GM13976 (cell line): ENCODE results near the gene ANKRD66.

ENCODE experiments used
- DNase-seq: peaks from one replicate; pipeline ENCODE4 v3.0.0; 2012; ENCODE audit warnings: low spot score
- CTCF ChIP-seq: IDR thresholded peaks from 2 replicates; pipeline ENCODE4 v1.5.1; 2012; ENCODE audit warnings: borderline replicate concordance, mild to moderate bottlenecking; ENCODE audit not compliant: insufficient read depth; ENCODE audit errors: extremely low read depth, missing control alignments, control extremely low read depth
- in situ Hi-C: fragments of 300-500 bp; cut with MboI; formaldehyde crosslinking; loops from one replicate; pipeline ENCODE4 v1.12.0; 2022; ENCODE audit warnings: low sequenced_read_pairs, mixed read lengths, inconsistent platforms; ENCODE audit not compliant: unreplicated experiment

The ANKRD66 gene

GRCh38 chr6:46749731-46750130, 3.0 kb downstream of the ANKRD66 start:
- TF ChIP-seq CTCF, result no peak
- in situ Hi-C loops, result no loop called here
- DNase-seq, result no peak

GRCh38 chr6:46751658-46752057, 4.9 kb downstream of the ANKRD66 start:
- TF ChIP-seq CTCF, result no peak
- no peak for DNase-seq
- in situ Hi-C loops, result no loop called here

GRCh38 chr6:46755865-46756264, 9.1 kb downstream of the ANKRD66 start:
- DNase-seq, result no peak
- TF ChIP-seq CTCF, result no peak
- in situ Hi-C loops, result no loop called here

- in situ Hi-C loops, result no loop called here
- no peak for TF ChIP-seq CTCF
- DNase-seq, result no peak
Observed at GRCh38 chr6:46756469-46757213, 9.9 kb downstream of the ANKRD66 start.

GRCh38 chr6:46757214-46757596, 10.5 kb downstream of the ANKRD66 start:
- DNase-seq, result no peak
- TF ChIP-seq CTCF, result no peak
- in situ Hi-C loops, result no loop called here

- no peak for DNase-seq
- TF ChIP-seq CTCF, result no peak
- in situ Hi-C loops, result no loop called here
Observed at GRCh38 chr6:46758960-46759753, 12.4 kb downstream of the ANKRD66 start.
